NCI-H1417 (cell line): Measurements from ENCODE around the gene LRRK1.

Experiments used
- DNase-seq, 3 experiments: peaks; one replicate each; lab custom pipeline; 2025; lab: John Stamatoyannopoulos, UW

Gene LRRK1

GRCh38 chr15:100890850-100891249, 28.3 kb upstream of the LRRK1 start:
- DNase-seq = peak; percentile 10 to 88 (median 49)

- no peak for DNase-seq
Observed at GRCh38 chr15:100891307-100892012, 27.7 kb upstream of the LRRK1 start.

- DNase-seq = no peak
Observed at GRCh38 chr15:100892013-100892355, 27.2 kb upstream of the LRRK1 start.

GRCh38 chr15:100893261-100893963, 25.7 kb upstream of the LRRK1 start:
- no peak for DNase-seq

GRCh38 chr15:100893964-100894295, 25.2 kb upstream of the LRRK1 start:
- DNase-seq = no peak

- no peak for DNase-seq
Observed at GRCh38 chr15:100895721-100896120, 23.4 kb upstream of the LRRK1 start.

- DNase-seq = no peak
Observed at GRCh38 chr15:100897221-100898151, 21.7 kb upstream of the LRRK1 start.

GRCh38 chr15:100898152-100898490, 21.0 kb upstream of the LRRK1 start:
- DNase-seq = no peak

GRCh38 chr15:100898661-100899462, 20.3 kb upstream of the LRRK1 start:
- DNase-seq = no peak

- no peak for DNase-seq
Observed at GRCh38 chr15:100899601-100900000, 19.6 kb upstream of the LRRK1 start.

GRCh38 chr15:100900136-100900794, 18.9 kb upstream of the LRRK1 start:
- peak in 2 of 3 experiments; percentile 78 to 84 for DNase-seq

- DNase-seq = no peak
Observed at GRCh38 chr15:100900795-100901169, 18.4 kb upstream of the LRRK1 start.

- DNase-seq = no peak
Observed at GRCh38 chr15:100901296-100901695, 17.9 kb upstream of the LRRK1 start.

GRCh38 chr15:100901702-100902435, 17.3 kb upstream of the LRRK1 start:
- no peak for DNase-seq

GRCh38 chr15:100902436-100903167, 16.6 kb upstream of the LRRK1 start:
- peak in 1 of 3 experiments; percentile 20 for DNase-seq

GRCh38 chr15:100903168-100903554, 16.0 kb upstream of the LRRK1 start:
- no peak for DNase-seq

GRCh38 chr15:100905850-100906249, 13.3 kb upstream of the LRRK1 start:
- DNase-seq = peak in 1 of 3 experiments; percentile 26

- DNase-seq = no peak
Observed at GRCh38 chr15:100908466-100908865, 10.7 kb upstream of the LRRK1 start.

- DNase-seq = no peak
Observed at GRCh38 chr15:100909565-100909964, 9.6 kb upstream of the LRRK1 start.
